Smooth muscle cell of the umbilical artery (primary cell): ENCODE measurements around the gene MAT1A. TPM values are rescaled to one million over a fixed set of nuclear protein-coding genes. Genes with fewer than 3 reads are reported as not detected.

Experiments used
- total RNA-seq: library from RNA; depleted of rRNA; stranded (reverse); fragments of >200 nt; gene quantifications from 2 replicates; pipeline ENCODE4 v1.2.3, GENCODE V29; 2014

MAT1A gene
- not detected in 2 replicates for total RNA-seq

DNA sequence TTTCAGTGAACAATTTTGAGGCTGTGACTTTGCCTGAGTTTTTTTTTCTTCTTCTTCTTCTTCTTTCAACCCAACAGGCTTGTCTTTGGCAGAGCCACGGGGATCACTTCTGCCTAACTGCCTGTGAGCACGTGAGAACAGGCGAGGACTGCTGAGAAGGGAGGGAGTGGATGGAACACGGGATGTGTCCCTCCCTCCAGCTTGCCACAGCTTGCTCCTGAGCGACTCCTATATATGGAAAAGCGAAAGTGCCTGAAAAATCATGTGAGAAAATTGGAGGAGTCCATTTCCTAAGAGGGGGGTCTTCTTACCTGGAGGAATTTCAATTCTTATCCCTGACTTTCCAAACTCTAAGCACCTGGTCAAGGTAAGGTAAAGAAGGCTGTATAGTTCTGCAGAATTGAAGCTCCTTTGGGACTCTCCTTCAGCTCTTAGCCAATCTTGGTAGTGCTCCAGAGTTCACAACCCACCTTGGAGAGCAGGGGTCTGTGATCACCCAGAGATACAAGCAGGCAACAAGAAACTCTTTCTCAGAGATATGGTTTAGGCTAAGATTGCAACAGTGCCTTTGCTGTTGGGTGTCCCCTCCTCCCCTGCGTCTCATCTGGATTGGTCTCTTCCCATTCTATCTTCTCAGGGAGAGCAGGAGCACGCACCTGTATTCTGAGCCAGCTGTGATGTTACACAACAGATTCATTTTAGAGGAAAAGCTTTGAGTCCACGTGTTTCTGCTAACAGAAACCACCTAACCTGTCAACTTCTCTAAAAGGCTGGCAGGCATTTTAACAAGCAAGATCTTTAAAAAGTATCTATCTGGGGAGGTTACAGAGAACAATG, at the start of gene MAT1A:
TSS of gene MAT1A (minus strand) at position 208 of the 837 bp plus-strand sequence. CDS start 235 bp downstream, outside the sequence.

Other genes starting within 250 kb of the MAT1A start
- 6.6 and 8.3 TPM in 2 replicates for gene TMEM254, start 211.0 kb downstream of the MAT1A start, total RNA-seq
- gene PLAC9, start 156.9 kb downstream of the MAT1A start, total RNA-seq = 2.6 and 2.7 TPM in 2 replicates
- gene ANXA11, start 84.1 kb downstream of the MAT1A start, total RNA-seq = 40.4 and 81.8 TPM in 2 replicates
- not detected in 2 replicates for gene DYDC1, start 67.1 kb upstream of the MAT1A start, total RNA-seq
- gene DYDC2, start 67.1 kb upstream of the MAT1A start, total RNA-seq = not detected in 2 replicates
- 19.6 and 23.6 TPM in 2 replicates for gene PRXL2A, start 118.9 kb upstream of the MAT1A start, total RNA-seq
- 11.0 and 51.6 TPM in 2 replicates for gene TSPAN14, start 164.7 kb upstream of the MAT1A start, total RNA-seq
- under 0.01 TPM in 1 of 2 replicates, not detected in the other for gene SH2D4B, start 248.2 kb upstream of the MAT1A start, total RNA-seq